Amniotic epithelial cell (primary cell): ENCODE data around the gene FUT7.

ENCODE experiments used
- DNase-seq: peaks from one replicate; pipeline ENCODE4 v3.0.0-alpha.2; 2010; ENCODE audit warnings: low read depth

Gene FUT7

DNA sequence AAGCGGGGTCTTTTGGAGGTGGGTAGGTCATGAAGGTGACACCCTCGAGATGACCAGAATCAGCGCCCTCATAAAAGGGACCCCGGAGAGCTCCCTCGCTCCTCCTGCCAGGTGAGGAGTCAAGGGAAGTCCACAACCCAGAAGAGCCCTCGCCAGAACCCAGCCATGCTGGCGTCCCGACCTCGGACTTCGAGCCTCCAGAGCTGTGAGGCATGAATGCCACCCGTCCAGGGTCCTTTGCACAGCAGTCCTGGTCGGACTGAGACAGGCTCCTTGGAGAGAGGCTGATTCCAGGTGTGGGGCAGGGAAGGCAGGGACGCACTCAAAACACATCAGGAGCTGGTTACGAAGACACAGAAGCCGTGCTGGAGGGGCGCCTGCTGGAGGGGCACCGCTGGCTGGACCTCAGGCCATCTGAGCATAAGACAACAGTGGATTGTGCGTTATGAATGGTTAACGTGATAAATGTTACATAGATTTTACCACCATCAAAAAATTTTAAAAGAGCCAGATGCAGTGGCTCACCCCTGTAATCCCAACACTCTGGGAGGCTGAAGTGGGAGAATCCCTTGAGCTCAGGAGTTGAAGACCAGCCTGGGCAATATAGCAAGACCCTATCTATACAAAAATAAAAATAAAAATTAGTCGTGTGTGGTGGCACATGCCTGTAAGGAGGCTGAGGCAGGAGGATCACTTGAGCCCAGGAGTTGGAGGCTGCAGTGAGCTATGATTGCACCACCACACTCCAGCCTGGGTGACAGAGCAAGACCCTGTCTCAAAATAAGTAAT is 29.8 kb downstream of the FUT7 start:
- no peak for DNase-seq

GRCh38 chr9:137000177-137000930 is 31.5 kb downstream of the FUT7 start:
- peak; percentile 87 for DNase-seq

DNA sequence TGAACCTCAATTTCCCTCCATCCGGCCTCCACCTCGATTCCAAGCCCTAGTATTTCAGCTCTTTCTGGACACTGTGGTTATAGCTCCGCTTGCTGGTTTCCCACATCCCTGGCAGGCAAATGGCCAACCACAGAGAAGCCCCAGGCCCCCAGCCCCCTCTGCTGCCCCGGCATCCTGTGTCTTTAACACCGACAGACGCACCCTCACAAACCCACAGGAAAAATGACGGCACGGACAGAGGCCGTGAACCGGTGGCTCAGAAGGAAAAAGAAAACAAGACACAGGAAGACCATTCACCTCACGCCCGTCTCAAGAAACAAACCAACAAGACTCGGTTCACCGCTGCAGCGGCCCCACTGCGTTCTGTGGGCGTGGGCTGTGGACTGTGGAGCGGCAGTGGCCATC is 34.1 kb downstream of the FUT7 start:
- DNase-seq = no peak

DNA sequence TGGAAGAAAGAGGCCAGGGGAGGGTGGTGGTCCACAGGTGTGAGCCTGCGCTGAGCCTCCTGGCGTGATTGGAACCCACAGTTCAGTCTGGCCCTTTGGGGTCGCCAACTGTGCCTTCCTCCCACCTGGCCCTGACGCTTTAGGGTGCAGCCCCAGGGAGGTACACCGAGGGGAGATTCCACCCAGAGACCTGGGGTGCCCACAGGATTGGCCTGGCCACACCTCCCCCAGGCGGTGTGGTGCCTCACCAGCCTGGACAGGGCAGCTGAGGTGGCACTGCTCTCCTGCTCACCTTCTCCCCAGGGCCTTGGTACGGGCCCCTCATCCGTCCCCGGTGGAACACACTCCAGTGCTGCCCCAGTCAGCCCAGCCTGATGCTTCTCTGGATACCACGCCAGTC is 34.5 kb downstream of the FUT7 start:
- no peak for DNase-seq

DNA sequence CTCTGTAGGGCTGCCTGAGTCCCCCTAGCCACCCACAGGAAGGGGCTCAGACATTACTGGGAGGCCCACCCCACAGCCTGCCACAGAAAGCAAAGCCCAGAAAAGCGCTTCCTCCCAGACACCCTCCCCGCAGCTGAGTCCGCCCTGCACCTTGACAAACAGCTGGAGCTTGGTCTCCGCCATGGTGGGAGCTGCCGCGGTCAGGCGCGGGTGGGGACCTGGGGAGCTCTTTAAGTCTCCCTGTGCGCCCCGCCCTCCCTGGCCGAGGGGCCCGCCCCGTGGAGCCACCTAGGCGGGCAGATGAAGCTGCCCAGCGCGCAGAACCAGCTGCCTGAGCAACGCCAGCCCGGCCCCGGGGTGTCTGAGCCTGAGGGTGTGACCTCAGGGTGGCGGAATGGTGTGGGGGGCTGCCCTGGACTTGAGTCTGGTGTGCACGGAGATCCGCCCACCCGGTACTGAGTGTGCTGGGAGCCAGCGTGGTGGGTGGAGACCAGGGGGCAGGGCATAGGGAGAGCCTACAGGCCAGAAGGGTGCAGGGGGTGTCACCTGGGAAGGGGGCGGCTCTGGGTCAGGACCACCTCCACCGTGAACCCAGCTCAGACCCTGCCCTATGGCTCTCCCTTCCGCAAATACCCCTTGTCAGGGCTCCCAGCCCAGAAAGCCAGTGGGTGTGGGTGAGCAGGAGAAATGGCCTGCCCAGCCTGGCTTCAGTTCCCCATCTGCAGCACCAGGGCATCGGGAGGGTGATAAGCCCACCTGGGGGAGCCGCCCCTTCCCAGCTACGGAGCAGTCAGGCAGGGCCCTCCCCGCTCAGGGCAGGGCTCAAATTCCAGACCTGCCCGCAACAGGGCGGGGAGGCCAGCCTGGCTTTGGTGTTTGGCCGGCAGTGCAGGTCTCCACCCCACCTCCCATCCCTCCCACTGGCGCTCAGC is 35.3 kb downstream of the FUT7 start, which contains the start of gene CLIC3:
TSS of gene CLIC3 (minus strand) at position 208 of the 932 bp plus-strand sequence. CDS start at position 183, 25 bp downstream.
- DNase-seq = peak; percentile 37

- DNase-seq = no peak
These were observed 36.0 kb downstream of the FUT7 start for GRCh38 chr9:136995772-136996311.

- no peak for DNase-seq
These were observed 36.5 kb downstream of the FUT7 start for GRCh38 chr9:136995362-136995761.

GRCh38 chr9:136994888-136995230 is 37.0 kb downstream of the FUT7 start:
- DNase-seq = no peak

GRCh38 chr9:136994180-136994887 is 37.6 kb downstream of the FUT7 start:
- DNase-seq = no peak

GRCh38 chr9:136992819-136993369 is 39.0 kb downstream of the FUT7 start:
- no peak for DNase-seq

DNA sequence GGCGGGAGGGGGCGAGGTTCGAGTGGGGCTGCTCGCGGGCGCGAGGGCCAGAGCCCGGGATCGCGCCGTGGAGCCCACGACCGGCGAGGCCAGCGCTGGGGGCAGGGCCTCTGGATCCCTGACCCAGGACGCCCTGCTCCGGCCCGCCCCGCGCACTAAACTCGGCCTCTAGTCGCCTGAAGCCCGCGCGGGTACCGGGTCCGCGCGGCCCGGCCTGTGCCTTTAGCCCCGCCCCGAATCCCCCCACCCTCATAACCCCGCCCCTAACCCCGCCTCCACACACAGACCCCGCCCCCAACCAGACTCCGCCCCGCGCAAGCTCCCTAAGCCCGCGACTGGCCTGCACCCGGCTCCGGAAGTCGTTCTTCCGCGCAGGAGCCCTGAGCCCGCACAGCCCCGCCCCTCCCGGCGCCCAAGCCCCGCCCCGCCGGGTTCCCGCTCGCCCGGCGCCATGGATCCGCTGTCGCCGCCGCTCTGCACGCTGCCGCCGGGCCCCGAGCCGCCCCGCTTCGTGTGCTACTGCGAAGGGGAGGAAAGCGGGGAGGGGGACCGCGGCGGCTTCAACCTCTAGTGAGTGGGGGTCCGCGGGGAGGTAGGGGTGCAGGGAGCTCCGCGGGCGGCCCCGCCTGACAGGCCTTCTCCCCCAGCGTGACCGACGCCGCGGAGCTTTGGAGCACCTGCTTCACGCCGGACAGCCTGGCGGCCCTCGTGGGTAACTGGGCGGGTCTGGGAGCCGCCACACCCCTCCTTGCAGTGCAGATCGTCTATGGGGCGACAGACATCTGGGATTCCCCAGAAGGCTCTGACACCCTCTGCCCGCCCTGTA is 39.7 kb downstream of the FUT7 start, which contains the start of gene PAXX:
TSS of gene PAXX (plus strand) at position 430 of the 826 bp plus-strand sequence. CDS start at position 452, 22 bp downstream.
- DNase-seq = peak; percentile 87

GRCh38 chr9:136990242-136990911 is 41.5 kb downstream of the FUT7 start:
- DNase-seq = no peak

- DNase-seq = no peak
These were observed 43.0 kb downstream of the FUT7 start for GRCh38 chr9:136988872-136989271.

GRCh38 chr9:136985853-136986252 is 46.0 kb downstream of the FUT7 start:
- DNase-seq = no peak

- DNase-seq = no peak
These were observed 46.8 kb downstream of the FUT7 start for GRCh38 chr9:136985027-136985602.

GRCh38 chr9:136984464-136985026 is 47.3 kb downstream of the FUT7 start:
- DNase-seq = no peak

- peak; percentile 41 for DNase-seq
These were observed 48.1 kb downstream of the FUT7 start for GRCh38 chr9:136983656-136984314.

- DNase-seq = no peak
These were observed 48.7 kb downstream of the FUT7 start for GRCh38 chr9:136983167-136983566.
